Activated CD8-positive, alpha-beta memory T cell treated with anti-CD3 and anti-CD28 coated beads, Interleukin-2, amount 50 U/mL, for 24 hours (primary cell): ENCODE results near the gene VWF.

Experiments
- DNase-seq: peaks from one replicate; pipeline ENCODE4 v3.0.0-alpha.2; 2020; ENCODE audit errors: extremely low read depth

VWF gene

DNA sequence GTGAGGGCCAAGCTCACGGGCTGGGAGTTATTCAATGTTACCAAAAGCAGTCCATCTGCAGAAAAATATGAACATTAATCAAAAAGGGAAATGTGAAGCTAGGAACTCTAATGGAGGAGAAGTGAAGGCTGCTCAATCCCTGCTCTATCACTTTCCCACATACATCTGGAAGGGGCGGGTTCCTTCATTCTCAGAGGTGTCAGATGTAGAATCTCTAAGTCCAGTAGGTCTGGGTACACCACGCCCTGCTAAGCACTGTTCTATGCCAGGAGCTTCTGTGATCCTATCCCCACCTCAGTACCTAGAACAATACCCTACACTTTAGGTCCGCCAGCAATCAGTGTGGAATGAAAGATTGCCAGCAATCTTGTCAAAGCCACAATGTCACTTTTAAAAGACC lies 142.4 kb downstream of the VWF start:
- no peak for DNase-seq

DNA sequence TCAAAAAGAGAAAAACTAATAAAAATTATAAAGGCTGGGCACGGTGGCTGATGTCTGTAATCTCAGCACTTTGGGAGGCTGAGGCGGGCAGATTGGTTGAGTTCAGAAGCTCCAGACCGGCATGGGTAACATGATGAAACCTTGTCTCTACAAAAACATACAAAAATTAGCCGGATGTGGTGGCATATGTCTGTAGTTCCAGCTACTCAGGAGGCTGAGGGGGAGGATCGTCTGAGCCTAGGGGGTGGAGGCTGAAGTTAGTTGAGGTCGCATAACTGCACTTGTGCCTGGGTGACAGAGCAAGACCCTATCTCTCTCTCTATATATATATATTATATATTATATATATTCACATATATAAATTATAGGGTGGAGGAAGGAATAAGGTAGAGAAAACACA lies 146.9 kb downstream of the VWF start:
- DNase-seq: no peak

DNA sequence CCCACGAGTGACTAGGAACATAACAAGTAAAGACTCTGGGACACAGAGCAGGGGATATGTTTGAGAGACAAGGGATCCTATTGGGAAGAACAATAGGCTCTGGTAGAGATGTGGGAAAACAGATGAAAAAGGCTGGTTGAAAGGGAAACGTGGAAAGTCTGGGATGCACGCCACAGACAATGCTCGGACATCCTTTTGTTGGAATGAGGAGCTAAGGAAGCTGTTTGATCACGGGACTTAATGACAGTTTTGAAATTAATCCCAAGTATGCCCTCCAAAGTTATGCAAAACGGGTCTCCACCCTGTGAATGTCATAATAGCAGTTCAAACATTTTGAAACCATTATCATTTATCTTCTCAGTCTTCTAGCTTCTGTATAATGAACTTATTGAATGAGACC lies 147.8 kb downstream of the VWF start:
- no peak for DNase-seq

DNA sequence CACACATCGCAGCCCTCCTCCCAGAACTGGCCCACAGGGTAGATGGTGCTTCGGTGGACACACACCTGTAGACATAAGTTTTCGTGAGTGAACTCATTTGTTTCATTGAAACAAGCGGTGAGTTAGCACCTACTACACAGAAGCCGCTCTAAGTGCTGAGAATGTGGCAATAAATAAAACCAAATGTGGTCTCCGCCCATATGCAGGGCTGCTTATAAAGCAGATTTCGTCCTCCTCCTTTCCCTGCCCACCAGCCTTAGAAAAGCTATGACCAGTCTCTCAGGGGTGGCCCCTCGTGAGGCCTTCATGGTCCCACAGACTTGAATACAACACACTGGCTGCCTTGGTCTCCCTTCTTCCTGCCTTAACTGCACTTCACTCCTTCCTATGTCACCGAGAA lies 148.3 kb downstream of the VWF start:
- DNase-seq: no peak

DNA sequence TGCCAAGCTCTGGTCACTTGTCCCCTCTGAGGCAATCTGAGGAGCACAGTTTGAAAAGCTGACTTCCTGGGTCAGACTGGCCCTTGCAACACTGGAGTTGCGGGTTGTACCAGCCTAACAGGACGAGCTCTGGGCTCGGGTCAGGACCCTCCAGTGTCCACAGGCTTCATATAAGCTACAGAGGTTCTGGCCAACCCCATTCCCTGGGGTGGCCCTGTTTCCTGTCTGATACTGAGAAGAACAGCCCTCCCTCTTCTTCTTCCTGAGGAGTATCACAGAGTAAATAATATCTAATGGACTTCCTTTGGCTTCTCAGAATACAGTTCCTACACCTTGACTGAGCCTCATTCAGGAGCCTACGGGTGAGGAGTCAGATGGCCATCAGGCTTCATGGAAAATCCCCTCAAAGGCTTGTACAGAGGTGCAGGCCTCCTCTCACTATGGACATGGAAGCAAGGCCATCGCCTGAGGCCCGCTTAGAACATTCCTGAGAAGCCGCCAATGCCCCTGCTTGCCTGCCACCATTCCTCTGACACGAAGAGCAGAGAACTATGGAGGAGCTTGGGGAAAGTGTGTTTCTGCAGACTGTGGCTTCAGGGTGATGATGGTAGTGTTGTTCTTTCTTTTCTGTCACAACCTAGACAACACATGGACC lies 150.9 kb downstream of the VWF start:
- no peak for DNase-seq

DNA sequence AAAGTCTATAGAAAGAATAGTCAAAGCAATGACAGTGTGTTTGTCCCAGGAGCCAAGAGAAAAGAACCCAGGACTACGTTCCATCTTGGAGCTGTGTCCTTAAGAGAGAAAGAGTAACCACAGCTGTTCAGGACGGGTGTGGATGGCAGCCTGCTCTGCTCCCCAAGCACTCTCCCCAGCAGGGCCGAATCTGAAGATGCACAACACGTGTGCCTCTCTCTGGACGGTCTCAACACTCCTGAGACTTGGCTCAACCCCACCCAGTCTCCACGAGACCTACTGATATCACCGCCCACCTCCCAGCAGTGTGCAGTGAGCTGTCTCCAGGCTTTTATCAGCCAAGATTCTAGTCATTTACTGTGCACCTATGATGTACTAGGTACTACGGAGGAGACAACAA lies 152.1 kb downstream of the VWF start:
- DNase-seq: no peak

DNA sequence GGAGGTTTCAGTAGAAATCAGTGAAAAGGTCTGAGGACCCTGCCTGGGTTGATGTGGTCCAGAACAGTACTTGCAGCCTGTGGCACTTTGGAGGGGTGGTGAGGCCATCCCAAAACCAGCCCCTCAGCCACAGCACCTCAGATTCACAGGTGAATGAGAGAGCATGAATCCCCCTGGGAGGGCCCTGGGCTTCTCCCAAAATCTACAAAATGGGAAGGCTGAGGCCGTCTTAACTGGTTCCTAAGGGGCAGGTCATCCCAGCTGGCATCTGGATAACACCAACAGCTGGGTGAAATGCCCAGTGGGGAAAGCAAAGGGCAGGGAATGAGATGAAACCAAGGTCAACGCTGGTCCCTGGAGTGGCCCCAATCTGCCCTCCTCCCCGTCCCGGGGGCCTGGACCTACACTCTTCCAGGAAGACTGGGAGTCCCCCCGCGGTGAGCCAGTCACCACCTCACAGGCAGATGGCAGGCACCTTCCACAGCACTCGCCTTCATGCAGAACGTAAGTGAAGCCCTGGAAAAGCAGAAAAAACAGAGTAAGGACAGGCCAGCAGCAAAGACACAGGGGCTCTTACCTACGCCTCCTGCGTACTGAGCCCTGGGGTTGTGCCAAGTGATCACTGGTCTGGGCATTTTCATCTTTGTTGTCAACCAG lies 153.1 kb downstream of the VWF start:
- no peak for DNase-seq

DNA sequence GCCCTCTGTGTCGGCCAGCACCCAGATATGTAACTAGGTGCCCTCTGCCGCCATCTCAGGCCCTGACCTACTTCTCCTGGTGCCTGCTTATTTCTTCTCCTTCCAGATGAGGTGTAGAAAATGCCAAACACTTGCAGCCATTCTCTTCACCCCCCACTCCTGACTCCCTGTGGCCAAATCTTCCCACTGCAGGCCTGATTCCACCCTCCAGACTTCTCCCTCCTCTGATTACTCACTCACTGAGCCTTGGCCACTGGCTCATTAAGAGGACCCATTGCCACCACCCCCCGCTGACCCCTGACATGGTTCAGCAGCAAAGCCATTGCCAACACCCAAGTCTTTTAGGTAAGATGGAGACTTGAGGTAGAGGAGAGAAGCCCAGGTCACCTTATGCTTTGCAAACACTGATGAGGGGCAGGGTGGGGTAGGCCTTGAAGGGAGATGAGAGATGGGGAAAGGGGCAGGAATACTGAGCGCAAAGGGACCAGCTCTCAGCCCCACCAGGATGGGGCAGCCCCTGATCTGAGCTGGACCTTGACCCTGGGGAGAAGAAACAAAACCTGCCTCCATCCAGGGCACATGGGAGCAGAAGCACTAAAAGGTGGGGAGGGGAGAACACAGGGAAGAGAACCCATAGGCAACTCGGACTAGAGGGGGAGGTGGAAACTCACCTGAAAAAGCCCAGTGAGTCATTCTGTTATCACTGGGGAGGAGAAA lies 154.3 kb downstream of the VWF start:
- DNase-seq: no peak

DNA sequence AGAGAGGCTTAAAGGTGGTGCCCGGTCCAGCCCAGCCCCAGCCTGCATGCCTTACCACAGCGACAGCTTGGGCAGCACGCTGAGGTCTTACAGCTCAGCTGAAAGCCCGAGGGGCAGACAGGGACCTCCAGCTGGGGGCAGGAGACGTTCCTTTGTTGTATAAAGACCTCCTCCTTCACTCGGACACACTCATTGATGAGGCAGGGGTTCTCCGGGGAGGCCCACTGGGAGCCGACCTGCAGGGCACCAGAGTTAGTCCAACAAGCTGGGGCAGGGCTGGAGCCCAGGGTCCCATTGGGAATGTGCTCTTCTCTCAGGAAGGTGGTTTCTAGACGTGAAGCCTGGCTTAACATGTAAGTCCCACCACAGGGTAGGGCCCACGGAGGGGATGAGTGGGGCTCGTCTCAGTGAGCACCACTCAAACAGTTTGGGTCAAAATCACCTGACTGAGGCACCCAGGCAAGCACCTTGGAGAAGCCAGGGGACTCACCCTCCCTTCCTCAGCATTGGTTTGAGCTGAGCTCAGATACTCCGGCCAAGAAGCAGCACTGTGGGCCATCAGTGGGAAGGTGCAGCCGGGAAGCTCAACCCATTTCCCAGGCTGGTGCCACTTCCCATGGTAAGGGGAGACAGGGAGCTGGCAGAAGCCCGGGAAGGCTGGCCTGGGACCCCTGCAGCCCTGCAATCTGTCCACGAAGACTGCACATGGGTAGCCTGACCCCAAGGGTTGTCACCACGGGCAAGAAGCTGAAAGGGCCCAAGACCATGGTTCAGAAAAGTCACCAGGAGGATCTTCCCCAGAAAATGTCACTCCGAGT lies 155.1 kb downstream of the VWF start:
- no peak for DNase-seq

DNA sequence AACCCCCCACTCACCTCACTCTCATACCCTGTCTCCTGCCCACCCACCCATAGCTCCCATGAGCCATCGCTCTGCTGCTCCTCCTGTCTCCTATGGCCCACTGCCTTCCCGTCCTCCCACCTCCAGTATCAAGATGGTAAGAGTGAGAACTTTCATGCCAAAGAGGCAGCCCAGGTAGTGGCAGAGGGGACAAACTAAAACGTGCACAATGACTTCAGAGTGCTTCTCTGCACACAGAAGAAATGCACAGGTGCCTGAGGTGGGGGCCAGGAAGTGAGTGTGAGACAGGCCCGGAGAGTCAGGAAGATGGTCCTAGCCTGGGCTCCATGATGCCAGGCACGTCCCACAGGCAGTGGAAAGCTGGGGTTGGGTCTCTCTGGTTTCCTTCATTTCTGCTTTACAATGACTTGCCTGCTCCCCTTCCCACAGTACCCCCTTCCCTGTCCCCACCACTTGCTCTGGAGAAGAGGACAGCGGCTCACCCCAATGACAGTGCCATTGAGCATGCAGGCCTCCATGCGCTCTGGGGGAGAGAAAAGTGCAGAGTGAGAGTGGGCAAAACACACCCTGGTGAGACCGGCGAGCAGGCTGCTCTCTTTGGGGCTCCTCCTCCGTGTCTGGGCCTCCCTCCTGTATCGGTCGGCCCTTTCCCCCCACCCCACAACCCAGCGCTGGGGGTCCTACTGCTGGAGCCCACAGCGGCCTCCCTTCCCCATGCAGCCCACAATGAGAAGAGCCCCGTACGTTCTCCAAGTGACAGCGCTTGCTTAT lies 156.6 kb downstream of the VWF start:
- DNase-seq: no peak

DNA sequence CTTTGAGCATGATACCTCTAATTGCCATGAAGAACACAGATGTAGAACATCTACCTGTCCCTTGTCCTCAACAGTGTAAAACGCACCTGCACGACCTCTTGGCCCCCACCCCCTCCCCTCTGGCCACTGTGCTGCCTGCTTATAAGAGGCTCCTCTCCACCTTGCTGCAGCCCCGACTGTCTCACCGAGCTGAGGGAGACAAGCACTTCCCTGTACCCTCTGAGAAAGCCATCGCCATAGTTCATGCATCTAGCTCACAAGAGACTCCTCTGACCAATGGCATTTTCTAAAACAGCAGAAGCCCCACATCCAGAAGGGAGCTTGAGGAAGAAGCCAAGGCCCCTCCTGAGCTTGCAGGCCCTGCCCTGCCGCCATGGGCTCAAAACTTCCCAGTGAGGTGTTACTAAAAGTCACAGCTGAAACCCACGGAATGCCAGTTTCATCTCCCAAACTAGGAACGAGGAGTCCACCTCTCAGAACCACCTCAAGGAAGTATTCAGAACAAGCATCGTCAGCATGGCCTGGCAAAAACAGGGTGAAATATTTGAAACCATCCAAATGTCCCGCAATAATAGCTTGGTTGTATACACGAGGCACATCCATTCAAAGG lies 157.9 kb downstream of the VWF start:
- no peak for DNase-seq

DNA sequence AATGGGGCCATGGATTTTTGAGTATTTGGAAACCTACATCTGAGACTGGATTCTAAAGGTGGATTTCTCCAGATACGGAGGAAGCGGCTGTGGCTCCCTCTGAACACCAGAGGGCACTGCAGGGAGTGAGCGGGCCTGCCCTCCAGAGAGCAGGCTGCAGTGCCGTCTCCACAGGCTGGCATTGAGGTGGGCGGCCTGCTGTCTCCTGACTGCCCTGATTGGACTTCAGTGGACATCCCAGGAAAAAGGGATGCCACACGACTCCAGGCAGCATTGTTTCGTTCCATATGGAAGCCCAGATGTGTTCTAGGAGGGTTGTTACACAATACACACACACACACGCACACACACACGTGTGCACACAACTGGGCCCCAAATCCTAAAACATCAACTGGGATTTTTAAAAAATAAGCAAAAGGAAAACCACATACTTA lies 158.5 kb downstream of the VWF start:
- DNase-seq: no peak

DNA sequence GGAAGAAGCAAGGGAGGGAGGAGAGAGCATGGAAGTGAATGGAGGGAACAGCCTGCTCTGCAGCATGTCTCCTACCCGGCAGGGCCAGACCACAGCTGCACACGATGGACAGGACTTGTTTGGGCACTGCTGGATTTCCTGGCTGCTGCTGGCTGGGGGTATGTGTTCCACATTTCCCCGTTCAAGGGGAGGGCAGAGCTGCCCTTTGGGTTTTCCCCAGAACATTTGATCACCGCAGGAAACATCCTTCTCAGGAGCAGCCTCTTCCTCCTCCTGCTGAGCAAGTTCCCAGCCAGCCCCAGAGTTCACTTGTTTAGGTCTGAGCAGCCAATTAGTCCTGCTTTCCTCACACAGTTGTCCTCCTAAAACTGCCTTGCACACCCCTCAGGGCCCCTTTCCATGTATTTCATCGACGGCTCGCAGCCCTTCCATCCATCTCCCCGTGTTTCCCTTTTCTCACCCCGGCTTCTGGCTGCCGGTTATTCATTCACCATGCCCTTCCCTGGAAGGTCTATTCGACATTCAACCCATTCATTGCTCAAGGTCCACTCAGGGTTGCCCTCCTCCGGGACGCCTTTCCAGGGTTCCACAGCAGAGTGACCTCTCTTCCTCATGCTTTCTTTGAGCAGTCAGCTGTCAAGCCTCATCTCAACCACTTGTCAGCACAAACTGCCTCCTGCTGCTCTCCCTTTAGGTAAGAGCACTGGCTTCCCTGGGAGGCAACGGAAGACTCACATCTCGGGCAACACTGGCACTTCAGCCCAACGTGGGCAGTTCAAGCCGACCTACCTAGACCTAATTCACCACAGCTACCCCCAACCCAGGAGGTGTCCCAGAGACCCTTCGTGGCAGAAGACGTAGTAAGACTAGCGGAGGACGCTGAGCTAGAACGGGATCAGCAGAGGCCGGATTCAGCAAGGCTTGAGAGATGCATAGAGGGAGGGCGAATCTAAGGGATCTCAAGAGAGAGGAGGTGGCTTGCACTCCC lies 159.3 kb downstream of the VWF start:
- DNase-seq: no peak

DNA sequence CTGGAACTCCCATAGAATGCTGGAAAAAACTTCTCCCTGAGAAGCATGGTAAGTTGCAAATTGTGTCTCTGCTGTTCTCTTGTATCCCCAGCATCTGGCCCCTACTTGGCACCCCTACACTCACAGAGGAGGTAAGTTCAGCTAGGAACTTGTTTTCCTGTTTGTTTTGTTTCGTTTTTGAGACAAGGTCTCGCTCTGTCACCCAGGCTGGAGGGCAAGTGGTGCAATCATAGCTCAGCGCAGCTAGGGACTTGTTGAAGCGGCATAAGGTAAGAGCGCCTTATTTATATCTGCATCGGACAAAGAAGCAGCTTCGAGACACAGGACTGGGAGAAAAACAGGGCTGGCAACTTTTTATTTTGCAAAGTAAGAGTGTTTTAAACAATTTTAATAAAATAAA lies 161.0 kb downstream of the VWF start:
- DNase-seq: no peak

DNA sequence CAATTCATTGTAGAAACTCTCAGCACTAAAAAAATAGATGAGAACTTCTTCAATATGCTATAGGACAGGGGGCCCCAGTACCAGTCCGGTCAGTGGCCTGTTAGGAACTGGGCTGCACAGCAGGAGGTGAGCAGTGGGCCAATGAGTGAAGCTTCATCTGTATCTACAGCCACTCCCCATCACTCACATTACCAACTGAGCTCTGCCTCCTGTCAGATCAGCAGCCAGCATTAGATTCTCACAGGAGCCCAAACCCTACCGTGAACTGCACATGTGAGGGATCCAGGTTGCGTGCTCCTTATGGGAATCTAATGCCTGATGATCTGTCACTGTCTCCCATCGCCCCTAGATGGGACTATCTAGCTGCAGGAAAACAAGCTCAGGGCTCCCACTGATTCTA lies 163.7 kb downstream of the VWF start:
- DNase-seq: no peak

DNA sequence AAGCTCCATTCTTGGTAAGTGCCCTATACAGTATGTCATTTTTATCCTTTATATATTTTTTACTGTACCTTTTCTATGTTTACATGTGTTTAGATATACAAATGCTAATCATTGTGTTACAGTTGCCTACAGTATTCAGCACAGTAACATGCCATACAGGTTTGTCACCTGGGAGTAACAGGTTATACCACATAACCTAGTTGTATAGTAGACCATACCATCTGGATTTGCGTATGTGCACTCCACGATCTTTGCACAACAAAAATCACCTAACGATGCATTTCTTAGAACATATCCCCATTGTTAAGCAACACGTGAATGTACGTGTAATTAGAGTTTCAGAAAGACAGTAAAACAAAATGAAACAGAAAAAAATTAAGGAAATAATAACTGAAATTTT lies 167.5 kb downstream of the VWF start:
- no peak for DNase-seq

DNA sequence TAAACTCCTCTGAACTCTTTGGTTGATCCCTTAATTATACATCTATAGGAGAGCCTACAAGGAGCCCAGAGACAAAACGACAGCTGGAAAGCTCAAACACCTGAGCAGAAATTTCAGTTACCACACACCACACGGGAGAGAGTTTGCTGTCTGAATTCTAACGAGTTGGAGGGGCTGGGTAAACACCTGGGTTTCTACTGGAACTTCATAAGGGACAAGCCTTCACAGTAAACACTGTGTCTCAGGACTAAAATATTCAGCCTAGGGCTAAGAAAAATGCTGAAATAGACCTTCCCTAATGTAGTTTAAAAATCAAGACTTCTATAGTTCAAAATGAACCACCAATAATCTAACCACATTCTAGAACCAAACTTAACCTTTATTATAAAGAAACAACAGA lies 169.8 kb downstream of the VWF start:
- DNase-seq: no peak

DNA sequence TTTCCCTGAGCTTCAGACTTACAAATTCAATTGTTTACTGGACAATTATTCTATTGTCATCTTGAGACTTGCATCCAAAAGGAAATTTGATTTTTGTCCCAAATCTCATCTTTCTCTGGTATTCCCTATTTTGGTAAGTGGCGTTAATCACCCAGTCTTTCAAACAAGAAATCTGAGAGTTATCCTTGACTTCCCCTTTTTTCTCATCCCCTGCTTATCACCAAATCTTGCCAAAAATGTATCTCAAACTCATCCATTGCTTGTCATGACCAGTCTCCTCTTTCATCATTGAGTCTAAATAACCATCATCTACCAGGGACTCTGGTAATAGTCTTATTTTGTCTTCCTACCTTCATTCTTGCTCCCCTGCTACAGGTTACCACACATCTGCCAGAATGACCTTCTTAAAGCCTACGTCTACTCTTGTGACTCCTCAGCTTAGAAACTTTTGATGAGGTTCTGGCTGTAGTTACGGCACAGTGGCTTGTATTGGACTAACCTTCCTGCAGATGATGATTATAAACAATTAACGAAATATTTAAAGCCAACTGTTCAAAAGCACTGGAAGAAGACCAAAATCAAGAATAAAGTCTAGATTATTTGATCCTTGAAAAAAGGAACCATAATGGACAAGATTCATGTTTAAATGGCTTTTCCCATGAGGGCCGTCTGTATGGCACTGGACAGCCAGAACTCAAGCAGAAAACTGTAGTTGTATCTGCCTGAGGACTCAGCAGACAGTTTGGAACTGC lies 170.5 kb downstream of the VWF start:
- DNase-seq: no peak

DNA sequence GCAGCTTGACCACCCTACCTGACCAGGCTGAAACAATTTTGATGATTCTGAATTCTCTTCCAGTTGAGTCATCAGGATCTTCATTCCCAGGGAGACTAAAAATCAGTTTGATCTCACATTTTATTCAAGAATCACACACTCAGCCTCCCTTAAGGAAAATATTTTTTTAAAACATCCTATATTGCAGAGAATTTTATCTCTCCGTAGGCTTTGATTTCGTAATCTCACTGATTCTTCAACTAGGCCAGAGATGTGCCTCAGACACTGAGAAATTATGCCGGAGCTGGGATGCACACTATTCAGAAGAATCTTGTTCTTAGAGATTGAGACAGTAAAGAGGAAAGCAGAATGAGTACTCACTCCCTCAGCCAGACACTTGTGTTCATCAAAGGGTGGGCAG lies 172.4 kb downstream of the VWF start:
- no peak for DNase-seq
